GM19467 (cell line): Measurements from ENCODE around the gene PITPNM3.

ENCODE experiments used
- ATAC-seq: cut with Tn5 transposase; IDR thresholded peaks from one replicate; pipeline ENCODE4 v1.9.1; 2021; ENCODE audit warnings: mild to moderate bottlenecking, moderate library complexity; ENCODE audit not compliant: unreplicated experiment

PITPNM3 gene

GRCh38 chr17:6465206-6466003 is 91.0 kb downstream of the PITPNM3 start:
- no peak for ATAC-seq

GRCh38 chr17:6464446-6465041 is 91.8 kb downstream of the PITPNM3 start:
- no peak for ATAC-seq

- no peak for ATAC-seq
Observed at GRCh38 chr17:6463616-6464445, 92.5 kb downstream of the PITPNM3 start.

- no peak for ATAC-seq
Observed at GRCh38 chr17:6462692-6463091, 93.7 kb downstream of the PITPNM3 start.

GRCh38 chr17:6461792-6462524 is 94.4 kb downstream of the PITPNM3 start:
- no peak for ATAC-seq

GRCh38 chr17:6461246-6461645 is 95.1 kb downstream of the PITPNM3 start:
- ATAC-seq, result no peak

GRCh38 chr17:6460531-6461161 is 95.7 kb downstream of the PITPNM3 start:
- no peak for ATAC-seq

- ATAC-seq, result no peak
Observed at GRCh38 chr17:6458460-6458950, 97.8 kb downstream of the PITPNM3 start.

GRCh38 chr17:6457688-6458459 is 98.5 kb downstream of the PITPNM3 start:
- no peak for ATAC-seq

GRCh38 chr17:6456914-6457687 is 99.3 kb downstream of the PITPNM3 start:
- ATAC-seq, result no peak

- no peak for ATAC-seq
Observed at GRCh38 chr17:6456321-6456720, 100.0 kb downstream of the PITPNM3 start.

GRCh38 chr17:6455321-6455705 is 101.0 kb downstream of the PITPNM3 start:
- ATAC-seq, result no peak

- ATAC-seq, result no peak
Observed at GRCh38 chr17:6454495-6455320, 101.6 kb downstream of the PITPNM3 start.

GRCh38 chr17:6453279-6454024 is 102.9 kb downstream of the PITPNM3 start:
- no peak for ATAC-seq

GRCh38 chr17:6452471-6453266 is 103.7 kb downstream of the PITPNM3 start:
- ATAC-seq, result no peak
